Heart left ventricle (tissue), 16 donors: Measurements from ENCODE around the gene ESYT2. TPM values are rescaled to one million over a fixed set of nuclear protein-coding genes. Genes with fewer than 3 reads are reported as not detected.
"Not testable (repeated sequence)": the region's sequence is repeated elsewhere in the genome, so short reads cannot be mapped to it uniquely, and the experiment has no call there.

ENCODE experiments used
- ATAC-seq, 4 donors: fragments of 200-7000 bp; cut with Tn5 transposase; one replicate each; pipeline ENCODE4 v1.9.1; 2020 to 2022; ENCODE audit warnings: moderate library complexity in 4 of 4, mild to moderate bottlenecking in 3 of 4, moderate number of reproducible peaks in 1 of 4
- DNase-seq, 5 donors: peaks; one replicate each; pipeline ENCODE4 v3.0.0-alpha.2; 2020
- H3K27ac ChIP-seq, 12 donors: fragments of 200-600 bp; sonication (generic) in 4 of 12; one replicate each; pipeline versions ENCODE4 v1.5.0 to v1.8.0; 2016 to 2022; ENCODE audit warnings: mild to moderate bottlenecking in 2 of 12
- H3K27me3 ChIP-seq, 9 donors: fragments of 200-600 bp; sonication (generic) in 2 of 9; one replicate each; pipeline versions ENCODE4 v1.5.1 to v1.8.0; 2016 to 2022; ENCODE audit warnings: mild to moderate bottlenecking in 3 of 9
- H3K36me3 ChIP-seq, 9 donors: fragments of 200-600 bp; sonication (generic) in 2 of 9; one replicate each; pipeline versions ENCODE4 v1.5.0 to v1.8.0; 2018 to 2022; ENCODE audit warnings: mild to moderate bottlenecking in 2 of 9
- H3K4me1 ChIP-seq, 12 donors: fragments of 200-600 bp; sonication (generic) in 4 of 12; one replicate each; pipeline versions ENCODE4 v1.5.0 to v1.8.0; 2016 to 2022; ENCODE audit warnings: mild to moderate bottlenecking in 3 of 12
- H3K4me3 ChIP-seq, 12 donors: fragments of 200-600 bp; sonication (generic) in 4 of 12; one replicate each; pipeline versions ENCODE4 v1.5.0 to v1.8.0; 2017 to 2022; ENCODE audit warnings: mild to moderate bottlenecking in 9 of 12, moderate library complexity in 4 of 12
- H3K9me3 ChIP-seq, 12 donors: fragments of 200-600 bp; sonication (generic) in 4 of 12; one replicate each; pipeline versions ENCODE4 v1.5.0 to v1.8.0; 2016 to 2022; ENCODE audit warnings: mild to moderate bottlenecking in 1 of 12
- CTCF ChIP-seq, 12 donors: fragments of 200-600 bp; sonication (generic) in 4 of 12; IDR thresholded peaks; one replicate each; pipeline versions ENCODE4 v1.5.0 to v1.8.0; 2018 to 2022; ENCODE audit warnings: antibody characterized with exemption in 12 of 12, mild to moderate bottlenecking in 5 of 12
- POLR2A ChIP-seq, 2 donors: fragments of 450-650 bp; IDR thresholded peaks; one replicate each; pipeline ENCODE4 v1.6.1; 2017; ENCODE audit warnings: antibody characterized with exemption in 2 of 2, mild to moderate bottlenecking in 2 of 2, moderate library complexity in 2 of 2
- WGBS, 4 donors: extraction: QIAGEN DNeasy Blood & Tissue Kit in 2 of 4; methylation state at CpG; one replicate each; pipeline versions ENCODE4 v1.1.5 to v1.1.7; 2013 to 2018; 5-methylcytosine and 5-hydroxymethylcytosine counted together
- intact Hi-C, 10 donors: fragments of 100-400 bp; cut with DNase I; formaldehyde crosslinking; loops; one replicate each; pipeline versions ENCODE4 v1.11.1 to v1.14.2; 2022
- long read RNA-seq, 3 donors: library from polyadenylated mRNA; unstranded; transcript quantifications; one replicate each; pipeline ENCODE4 v2.0.0, GENCODE V29; 2020 to 2021
- polyA plus RNA-seq, 2 donors: library from polyadenylated mRNA; stranded (reverse); fragments of 200-250 nt; gene quantifications; one replicate each; pipeline ENCODE4 v1.2.3, GENCODE V29; 2013
- total RNA-seq, 9 donors: library from RNA; depleted of rRNA in 2 of 9; stranded (reverse); fragments of >200 nt in 2 of 9; fragmentation: NEBNext Ultra II Directional in 3 of 9; extraction: Animal tissue kit (Norgen Biotek cat#: 25700) in 3 of 9; gene quantifications; one replicate each; pipeline versions ENCODE4 v1.1.0 to v1.2.4, GENCODE V29; 2016 to 2023
- donor health status: ischemic (EF 13 %, LVEDD 7.1; RV severe dilation, severe dysfunction).
- donor health status: healthy with polysubstance abuse.
- donor health status: DM: no; HTN: yes; CAD: no.
- donor health status: DM: no; HTN: no; CAD: no.
- donor health status: ischemic (EF 25% LVEDD 6.9; RV normal size, moderate dysfunction).
- donor health status: ischemic (EF 25% LVEDD 5.7; RV mildly dilated, moderate dysfunction).
- donor health status: healthy.
- donor health status: DM: yes; HTN: yes; CAD: no.
- donor health status: ischemic (EF 35%, LVEDD 5.7; RV mildly dilated, moderate dysfunction).
- donor health status: nonischemic (EF 11% LVEDD 7.7; RV severe dilation, severe dysfunction).
- donor health status: DM: yes; HTN: yes; CAD: no.
- donor health status: PGD.
- donor health status: ischemic (EF 29% LVEDD 5.4; RV normal size, mild dysfunction).
- donor health status: nonischemic (EF 23%, LVEDD 6.1; RV moderate dilation, normal function).

Gene ESYT2
- total RNA-seq: 10 to 100 TPM; 42.8 to 91.8 (median 50.9) TPM
- polyA plus RNA-seq: 10 to 100 TPM; 16.2 to 46.4 TPM
- long read RNA-seq, donor 1, full-length matches to known transcripts: 59 of 87 reads
- long read RNA-seq, donor 1, partial matches to known transcripts: 14 of 87 reads
- long read RNA-seq, donor 1, other reads (novel, unspliced or antisense): 14 of 87 reads
- long read RNA-seq, donor 2, full-length matches to known transcripts: 5 of 28 reads
- long read RNA-seq, donor 2, partial matches to known transcripts: 6 of 28 reads
- long read RNA-seq, donor 2, other reads (novel, unspliced or antisense): 17 of 28 reads
- long read RNA-seq, donor 3, full-length matches to known transcripts: 80 of 110 reads
- long read RNA-seq, donor 3, partial matches to known transcripts: 9 of 110 reads
- long read RNA-seq, donor 3, other reads (novel, unspliced or antisense): 21 of 110 reads

- Histone ChIP-seq H3K4me1 (peaks cover 0 to 40% (median 18%) of the 10 kb centered on the region in 12 donors), H3K9me3 (no peaks in the 10 kb centered on the region), H3K4me3 (peak within 1 kb of the TSS; percentile 63 to 95 (median 88)), H3K36me3 (peaks cover 0 to 9% (median 0%) of the 10 kb centered on the region in 9 donors), H3K27ac (peak within 1 kb of the TSS; percentile 96 to 100 (median 99)), H3K27me3 (no peaks in the 10 kb centered on the region)
- peak; percentile 99 to 100 (median 99) for DNase-seq
- ATAC-seq: peak; percentile 93 to 97 (median 96)
- intact Hi-C loops: loop anchor here in 8 of 10 donors (2.0 to 10.0 kb wide), 7 partner anchors 27 to 132 kb away; partner anchors contain the start of genes DYNC2I1 (in 1 of the 8) and NCAPG2 (in 1 of the 8)
- TF ChIP-seq CTCF (IDR thresholded peaks at IDR 0.05) (peak in 7 of 12 donors; percentile 4 to 27 (median 18)), POLR2A (IDR thresholded peaks at IDR 0.05) (peak; percentile 84 to 100)
- WGBS, 4 donors: 0% methylated on average over 9 to 120 of the region's 120 CpGs
These were observed at the start of gene ESYT2 for GRCh38 chr7:158829342-158830210. TSS of gene ESYT2 (minus strand) at chr7:158829509. CDS start at chr7:158829418, 91 bp downstream.

GRCh38 chr7:158878151-158879079 lies 49.1 kb upstream of the ESYT2 start:
- intact Hi-C loops, H3K9me3 ChIP-seq, ATAC-seq, H3K4me1 ChIP-seq, H3K27me3 ChIP-seq, H3K27ac ChIP-seq, DNase-seq, H3K4me3 ChIP-seq: not testable (repeated sequence)
- H3K36me3 ChIP-seq: peaks cover 0 to 93% (median 77%) of the 10 kb centered on the region in 9 donors
- WGBS, 4 donors: 92 to 94% (median 93%) methylated on average over 41 of the region's 41 CpGs

- intact Hi-C loops: no loop called here
- no peak for TF ChIP-seq POLR2A (IDR thresholded peaks at IDR 0.05)
- no peak for TF ChIP-seq CTCF (IDR thresholded peaks at IDR 0.05)
- Histone ChIP-seq H3K4me1 (no peaks in the 10 kb centered on the region), H3K27me3 (no peaks in the 10 kb centered on the region), H3K27ac (no peak overlapping the region), H3K9me3 (no peaks in the 10 kb centered on the region), H3K4me3 (no peak overlapping the region), H3K36me3 (peaks cover 0 to 93% (median 79%) of the 10 kb centered on the region in 9 donors)
- 96 to 98% (median 97%) methylated on average over 23 of the region's 23 CpGs for WGBS, 4 donors
- DNase-seq (no peak), ATAC-seq (no peak)
These were observed 47.7 kb upstream of the ESYT2 start for GRCh38 chr7:158876984-158877383.

GRCh38 chr7:158869876-158870275 lies 40.6 kb upstream of the ESYT2 start:
- intact Hi-C loops: loop anchor here in 4 of 10 donors (5.0 to 10.0 kb wide), 3 partner anchors 53 to 165 kb away; partner anchors contain the start of gene NCAPG2 (in 2 of the 4)
- H3K4me1 ChIP-seq: peaks cover 4 to 36% (median 21%) of the 10 kb centered on the region in 12 donors
- ATAC-seq: no peak
- no peaks in the 10 kb centered on the region for H3K27me3 ChIP-seq
- WGBS, 4 donors: 92 to 95% (median 93%) methylated on average over 9 of the region's 9 CpGs
- no peak for DNase-seq
- peaks cover 0 to 51% (median 39%) of the 10 kb centered on the region in 9 donors for H3K36me3 ChIP-seq
- TF ChIP-seq POLR2A (IDR thresholded peaks at IDR 0.05): no peak
- TF ChIP-seq CTCF (IDR thresholded peaks at IDR 0.05): no peak
- H3K4me3 ChIP-seq: no peak overlapping the region
- H3K9me3 ChIP-seq: no peaks in the 10 kb centered on the region
- peak overlapping the region in 2 of 12 donors; percentile 26 to 75 for H3K27ac ChIP-seq
